ENCODE measurements around the gene ANKRD33.

ANKRD33 gene

DNA sequence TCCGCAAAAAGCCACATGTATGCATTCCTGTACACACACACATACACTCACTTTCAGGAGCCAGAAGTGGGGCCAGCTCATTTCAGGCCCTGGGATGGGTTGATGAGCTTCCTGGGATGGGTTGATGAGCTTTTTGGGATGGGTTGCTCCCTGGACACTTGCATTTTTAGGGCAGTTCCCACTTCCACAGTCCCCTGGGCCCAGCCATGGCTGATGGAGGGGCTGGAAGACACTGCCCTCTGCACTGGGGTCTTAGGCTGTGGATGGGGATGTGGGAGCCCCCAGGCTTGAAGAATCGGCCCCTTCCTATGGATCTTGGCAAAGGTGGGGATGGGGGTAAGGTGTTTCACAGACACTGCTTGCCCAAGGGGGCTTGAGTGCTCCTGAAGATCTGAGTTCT is 32.1 kb downstream of the ANKRD33 start:
- Histone ChIP-seq H3K36me3 (ENCODE audit: control insufficient read depth, insufficient read depth, low read length) (no peaks in the 10 kb centered on the region), H3K9me3 (ENCODE audit: control insufficient read depth, low read length) (no peaks in the 10 kb centered on the region), H3K27ac (ENCODE audit: insufficient read depth, low read depth, low read length, poor library complexity, severe bottlenecking) (no peak overlapping the region), H3K4me3 (ENCODE audit: insufficient read depth, low read depth, low read length) (no peak overlapping the region), H3K4me1 (ENCODE audit: control insufficient read depth, insufficient read depth, low read length) (peaks cover 12% of the 10 kb centered on the region), H3K27me3 (ENCODE audit: control insufficient read depth, insufficient read depth, low read length, poor library complexity, severe bottlenecking) (peaks cover 9% of the 10 kb centered on the region)
- WGBS, 2 experiments = 89 to 97% methylated on average over 2 of the region's 2 CpGs

DNA sequence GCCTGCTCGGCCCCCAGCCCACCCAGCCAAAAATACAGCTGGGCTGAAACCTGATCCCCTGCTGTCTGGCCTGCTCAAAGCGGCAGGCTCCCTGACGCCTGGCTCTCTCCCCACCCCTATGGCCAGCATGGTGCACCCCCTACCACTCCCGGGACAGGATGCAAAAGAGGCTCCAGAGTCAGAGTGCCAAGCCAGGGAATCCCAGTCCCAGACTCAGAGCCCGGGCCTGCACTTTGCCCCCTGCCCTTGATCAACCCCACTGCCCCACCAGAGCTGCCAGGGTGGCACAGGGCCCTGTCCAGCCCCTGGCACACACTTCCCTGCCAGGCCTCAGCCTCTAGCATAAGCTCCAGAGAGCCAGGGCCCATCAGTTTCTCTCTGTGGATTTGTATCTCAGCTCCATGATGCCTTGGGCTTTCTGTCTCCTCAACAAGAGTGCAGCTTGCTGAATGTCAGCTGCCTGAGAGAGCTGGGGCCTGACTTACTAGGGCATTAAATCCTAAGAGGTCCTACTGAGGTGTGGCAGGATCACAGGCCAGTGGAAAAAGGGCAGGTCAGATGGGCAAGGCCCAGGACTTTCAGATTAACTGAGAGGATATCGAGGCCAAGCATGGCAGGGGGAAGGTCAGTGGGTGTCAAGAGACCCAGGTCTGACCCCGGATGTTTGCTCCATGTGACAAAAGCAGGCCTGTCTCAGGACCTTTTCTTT is 33.3 kb downstream of the ANKRD33 start:
- Histone ChIP-seq H3K4me1 (ENCODE audit: control insufficient read depth, insufficient read depth, low read length) (peaks cover 12% of the 10 kb centered on the region), H3K27me3 (ENCODE audit: control insufficient read depth, insufficient read depth, low read length, poor library complexity, severe bottlenecking) (peaks cover 9% of the 10 kb centered on the region), H3K27ac (ENCODE audit: insufficient read depth, low read depth, low read length, poor library complexity, severe bottlenecking) (no peak overlapping the region), H3K36me3 (ENCODE audit: control insufficient read depth, insufficient read depth, low read length) (no peaks in the 10 kb centered on the region), H3K4me3 (ENCODE audit: insufficient read depth, low read depth, low read length) (no peak overlapping the region), H3K9me3 (ENCODE audit: control insufficient read depth, low read length) (no peaks in the 10 kb centered on the region)
- WGBS, 2 experiments = 34% methylated on average over 7 of the region's 7 CpGs

DNA sequence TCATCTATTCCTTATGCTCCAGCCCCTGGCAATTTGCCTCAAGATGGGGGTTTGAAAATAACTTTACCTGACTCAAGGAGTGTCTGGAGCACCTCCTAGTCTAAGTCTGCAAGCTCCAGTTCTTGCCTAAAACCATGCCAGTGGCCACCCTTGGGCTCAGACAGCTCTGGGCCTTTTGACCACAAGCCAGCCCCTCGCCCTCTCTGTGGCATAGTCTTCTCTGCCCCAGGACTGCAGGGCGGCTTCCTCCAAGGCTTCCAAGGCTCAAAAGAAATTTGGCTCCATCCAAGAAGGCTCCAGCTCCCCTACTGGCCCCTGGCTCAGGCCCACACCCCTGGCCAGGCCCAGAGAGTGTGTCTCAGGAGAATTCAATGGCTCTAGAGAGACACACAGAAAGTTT is 34.2 kb downstream of the ANKRD33 start:
- Histone ChIP-seq H3K9me3 (ENCODE audit: control insufficient read depth, low read length) (no peaks in the 10 kb centered on the region), H3K27me3 (ENCODE audit: control insufficient read depth, insufficient read depth, low read length, poor library complexity, severe bottlenecking) (peaks cover 9% of the 10 kb centered on the region), H3K4me1 (ENCODE audit: control insufficient read depth, insufficient read depth, low read length) (peaks cover 12% of the 10 kb centered on the region), H3K4me3 (ENCODE audit: insufficient read depth, low read depth, low read length) (no peak overlapping the region), H3K27ac (ENCODE audit: insufficient read depth, low read depth, low read length, poor library complexity, severe bottlenecking) (no peak overlapping the region), H3K36me3 (ENCODE audit: control insufficient read depth, insufficient read depth, low read length) (no peaks in the 10 kb centered on the region)
- WGBS, 2 experiments = 93 to 100% methylated on average over 2 of the region's 2 CpGs

DNA sequence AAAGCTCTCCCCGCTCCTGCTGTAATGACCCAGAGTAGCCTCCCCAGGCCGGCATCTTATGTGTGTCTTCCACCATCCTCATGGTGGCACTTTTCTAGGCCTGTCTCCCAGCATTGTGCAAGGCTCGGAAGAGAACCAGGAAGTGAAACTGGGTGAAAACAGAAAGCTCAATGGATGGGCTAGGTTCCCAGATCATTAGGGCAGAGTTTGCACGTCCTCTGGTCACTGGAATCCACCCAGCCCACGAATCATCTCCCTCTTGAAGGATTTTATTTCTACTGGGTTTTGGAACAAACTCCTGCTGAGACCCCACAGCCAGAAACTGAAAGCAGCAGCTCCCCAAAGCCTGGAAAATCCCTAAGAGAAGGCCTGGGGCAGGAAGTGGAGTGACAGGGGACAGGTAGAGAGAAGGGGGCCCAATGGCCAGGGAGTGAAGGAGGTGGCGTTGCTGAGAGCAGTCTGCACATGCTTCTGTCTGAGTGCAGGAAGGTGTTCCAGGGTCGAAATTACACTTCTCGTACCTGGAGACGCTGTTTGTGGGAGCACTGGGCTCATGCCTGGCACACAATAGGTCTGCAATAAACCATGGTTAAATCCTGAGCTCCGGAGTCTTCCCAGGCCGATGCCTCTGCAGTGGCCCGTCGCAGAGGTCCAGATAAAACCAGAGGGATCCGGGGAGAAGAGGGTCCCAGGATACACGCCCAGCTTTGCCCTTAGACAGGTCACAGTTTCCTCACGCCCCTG is 35.0 kb downstream of the ANKRD33 start:
- 67 to 69% methylated on average over 16 of the region's 16 CpGs for WGBS, 2 experiments
- H3K4me1 ChIP-seq (ENCODE audit: control insufficient read depth, insufficient read depth, low read length) = peaks cover 12% of the 10 kb centered on the region
- H3K36me3 ChIP-seq (ENCODE audit: control insufficient read depth, insufficient read depth, low read length) = no peaks in the 10 kb centered on the region
- H3K27me3 ChIP-seq (ENCODE audit: control insufficient read depth, insufficient read depth, low read length, poor library complexity, severe bottlenecking) = peaks cover 9% of the 10 kb centered on the region
- no peaks in the 10 kb centered on the region for H3K9me3 ChIP-seq (ENCODE audit: control insufficient read depth, low read length)
- H3K27ac ChIP-seq (ENCODE audit: insufficient read depth, low read depth, low read length, poor library complexity, severe bottlenecking) = no peak overlapping the region
- no peak overlapping the region for H3K4me3 ChIP-seq (ENCODE audit: insufficient read depth, low read depth, low read length)

DNA sequence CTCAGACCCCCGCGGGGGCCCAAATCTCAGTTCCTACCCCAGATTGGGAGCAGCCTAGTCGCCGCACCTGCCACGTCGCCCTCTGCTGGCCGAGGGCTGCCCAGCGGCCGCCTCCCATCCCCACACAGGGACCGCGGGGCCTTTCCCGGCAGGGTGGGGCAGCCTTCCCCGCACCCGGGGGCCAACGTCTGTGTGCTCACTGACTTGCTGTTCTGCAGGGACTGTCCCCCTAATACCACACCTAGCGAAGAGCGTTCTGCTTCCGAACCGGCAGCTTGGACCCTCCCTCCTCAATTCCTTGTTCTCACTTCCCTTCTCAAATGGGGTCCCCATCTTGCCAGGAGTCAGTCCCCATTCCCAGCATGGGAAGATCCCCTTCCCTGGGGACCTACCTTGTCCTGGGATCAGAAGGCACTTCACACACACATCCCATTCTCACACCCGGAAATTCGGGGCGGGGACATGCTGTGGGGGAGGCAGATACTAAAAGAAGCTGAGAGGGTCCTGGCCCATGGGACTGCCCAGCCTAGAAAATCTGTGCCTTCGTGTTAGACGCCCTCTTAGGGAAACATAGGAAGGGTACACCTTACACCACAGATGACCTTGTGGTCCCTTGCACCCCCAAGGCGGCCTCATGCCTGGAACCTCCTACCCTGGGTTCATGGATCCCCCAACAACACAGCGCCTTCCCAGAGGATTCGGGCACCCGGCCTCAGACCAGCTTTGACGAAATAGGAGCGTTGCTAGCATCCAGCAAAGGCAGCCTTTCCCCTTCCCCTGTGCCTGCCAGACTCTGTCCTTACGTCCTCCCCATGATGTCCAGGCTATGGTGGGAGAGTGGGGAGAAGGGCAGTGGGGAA is 35.8 kb downstream of the ANKRD33 start:
- H3K9me3 ChIP-seq (ENCODE audit: control insufficient read depth, low read length) = no peaks in the 10 kb centered on the region
- H3K4me1 ChIP-seq (ENCODE audit: control insufficient read depth, insufficient read depth, low read length) = peaks cover 12% of the 10 kb centered on the region
- H3K27ac ChIP-seq (ENCODE audit: insufficient read depth, low read depth, low read length, poor library complexity, severe bottlenecking) = no peak overlapping the region
- 41 to 42% methylated on average over 31 of the region's 31 CpGs for WGBS, 2 experiments
- H3K4me3 ChIP-seq (ENCODE audit: insufficient read depth, low read depth, low read length) = no peak overlapping the region
- H3K27me3 ChIP-seq (ENCODE audit: control insufficient read depth, insufficient read depth, low read length, poor library complexity, severe bottlenecking) = peaks cover 9% of the 10 kb centered on the region
- no peaks in the 10 kb centered on the region for H3K36me3 ChIP-seq (ENCODE audit: control insufficient read depth, insufficient read depth, low read length)

DNA sequence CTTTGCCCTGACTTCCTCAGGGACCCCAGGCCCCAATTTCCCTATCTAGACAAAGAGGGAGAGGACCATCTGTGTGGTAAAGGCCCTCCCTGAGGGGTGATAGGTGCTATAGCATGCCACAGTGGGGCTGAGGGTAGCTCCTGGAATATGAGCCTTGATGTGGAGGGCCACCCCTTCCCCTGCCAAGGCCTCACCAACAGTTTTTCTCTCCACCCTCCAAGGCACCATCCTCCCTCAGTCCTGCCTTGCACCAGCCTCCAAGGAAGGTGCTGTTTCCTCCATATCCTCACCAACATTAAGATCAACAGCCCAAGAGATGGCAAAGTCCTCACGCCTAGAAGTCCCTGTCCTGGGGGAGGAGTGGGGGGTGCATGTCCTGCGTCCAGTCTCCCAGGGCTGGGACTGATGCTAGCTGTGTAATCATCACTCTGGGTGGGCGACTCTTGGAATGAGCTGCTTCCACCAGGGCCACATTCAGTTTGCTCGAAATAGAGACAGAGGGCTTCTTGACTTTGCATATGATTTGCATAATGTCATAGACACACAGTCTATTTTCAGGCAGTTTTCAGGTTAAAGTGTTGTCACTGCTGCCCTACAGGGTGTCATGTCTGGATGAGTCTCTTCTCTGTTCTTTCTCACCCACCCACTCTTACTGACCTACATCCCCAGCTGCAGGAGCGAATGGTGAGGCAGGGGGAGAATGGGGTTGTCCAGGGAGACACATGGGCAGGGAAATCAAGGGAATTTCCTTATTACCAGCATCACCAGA is 36.8 kb downstream of the ANKRD33 start:
- Histone ChIP-seq H3K4me3 (ENCODE audit: insufficient read depth, low read depth, low read length) (no peak overlapping the region), H3K9me3 (ENCODE audit: control insufficient read depth, low read length) (no peaks in the 10 kb centered on the region), H3K4me1 (ENCODE audit: control insufficient read depth, insufficient read depth, low read length) (peaks cover 12% of the 10 kb centered on the region), H3K27me3 (ENCODE audit: control insufficient read depth, insufficient read depth, low read length, poor library complexity, severe bottlenecking) (peaks cover 9% of the 10 kb centered on the region), H3K27ac (ENCODE audit: insufficient read depth, low read depth, low read length, poor library complexity, severe bottlenecking) (no peak overlapping the region), H3K36me3 (ENCODE audit: control insufficient read depth, insufficient read depth, low read length) (no peaks in the 10 kb centered on the region)
- 89 to 94% methylated on average over 4 to 5 of the region's 5 CpGs for WGBS, 2 experiments

DNA sequence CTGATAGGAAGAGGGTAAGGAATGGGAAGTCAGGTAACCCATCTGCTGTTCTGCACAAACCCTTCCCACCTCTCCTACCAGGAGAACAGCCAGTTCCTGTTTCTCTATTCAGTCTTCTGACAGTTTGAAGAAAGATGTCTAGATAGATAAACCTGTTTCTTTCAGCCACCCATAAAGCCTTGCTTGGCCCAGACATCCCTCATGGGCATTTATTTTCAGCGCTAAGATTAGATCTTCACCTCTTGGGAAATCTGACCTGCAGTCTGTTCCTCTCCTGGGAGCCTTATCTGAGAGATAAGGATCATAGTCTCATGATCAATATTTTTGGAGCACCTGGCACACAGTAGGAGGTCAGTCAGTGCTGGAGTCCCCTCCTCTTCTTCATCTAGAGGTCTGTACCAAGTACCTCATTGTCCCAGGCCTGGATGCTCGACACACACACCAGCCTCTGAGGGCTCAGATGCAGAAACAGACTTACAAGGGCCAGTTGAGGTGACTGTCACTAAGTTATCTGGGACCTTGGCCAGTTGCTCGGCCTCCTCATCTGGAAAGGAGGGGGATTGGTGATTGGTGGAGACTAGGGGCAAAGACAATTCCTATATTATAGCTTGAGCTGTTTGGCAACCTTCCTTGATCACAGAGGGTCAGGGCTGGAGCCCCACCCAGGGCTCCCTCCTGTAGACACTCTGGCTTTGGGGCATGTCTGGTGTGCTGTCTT is 37.6 kb downstream of the ANKRD33 start:
- H3K27ac ChIP-seq (ENCODE audit: insufficient read depth, low read depth, low read length, poor library complexity, severe bottlenecking) = no peak overlapping the region
- peaks cover 9% of the 10 kb centered on the region for H3K27me3 ChIP-seq (ENCODE audit: control insufficient read depth, insufficient read depth, low read length, poor library complexity, severe bottlenecking)
- no peaks in the 10 kb centered on the region for H3K9me3 ChIP-seq (ENCODE audit: control insufficient read depth, low read length)
- peaks cover 12% of the 10 kb centered on the region for H3K4me1 ChIP-seq (ENCODE audit: control insufficient read depth, insufficient read depth, low read length)
- no peak overlapping the region for H3K4me3 ChIP-seq (ENCODE audit: insufficient read depth, low read depth, low read length)
- WGBS, 2 experiments = 90 to 94% methylated on average over 3 of the region's 3 CpGs
- no peaks in the 10 kb centered on the region for H3K36me3 ChIP-seq (ENCODE audit: control insufficient read depth, insufficient read depth, low read length)

DNA sequence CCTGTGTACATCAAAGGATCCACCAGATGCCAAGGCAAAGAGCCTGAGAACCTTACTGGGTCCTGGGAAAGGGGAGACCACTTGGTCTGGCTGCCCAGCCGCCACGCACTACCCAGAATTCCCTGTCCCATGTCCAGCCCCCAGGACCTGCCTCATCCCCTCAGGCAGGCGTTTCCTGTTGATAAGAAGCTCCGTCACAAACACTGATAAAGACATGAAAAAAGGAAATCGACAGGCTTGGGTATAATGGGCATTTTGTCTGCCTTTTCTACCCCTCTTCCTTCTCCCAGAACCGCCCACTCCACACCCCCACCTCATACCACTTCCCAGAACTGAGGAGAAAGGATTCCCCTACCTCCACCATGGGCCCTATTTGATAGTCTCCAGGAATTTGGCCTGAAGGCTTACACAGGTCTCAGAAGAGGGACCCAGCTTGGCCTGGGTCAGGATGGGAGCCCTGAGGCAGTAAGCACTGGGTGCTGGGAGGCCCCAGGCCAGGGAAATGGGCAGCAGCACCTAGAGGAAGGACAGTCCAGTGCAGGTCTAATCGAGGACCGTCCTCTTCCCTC is 38.2 kb downstream of the ANKRD33 start:
- Histone ChIP-seq H3K4me1 (ENCODE audit: control insufficient read depth, insufficient read depth, low read length) (peaks cover 8% of the 10 kb centered on the region), H3K9me3 (ENCODE audit: control insufficient read depth, low read length) (no peaks in the 10 kb centered on the region), H3K27ac (ENCODE audit: insufficient read depth, low read depth, low read length, poor library complexity, severe bottlenecking) (no peak overlapping the region), H3K27me3 (ENCODE audit: control insufficient read depth, insufficient read depth, low read length, poor library complexity, severe bottlenecking) (peaks cover 9% of the 10 kb centered on the region), H3K36me3 (ENCODE audit: control insufficient read depth, insufficient read depth, low read length) (no peaks in the 10 kb centered on the region), H3K4me3 (ENCODE audit: insufficient read depth, low read depth, low read length) (no peak overlapping the region)
- WGBS, 2 experiments = 91 to 94% methylated on average over 6 to 8 of the region's 8 CpGs

DNA sequence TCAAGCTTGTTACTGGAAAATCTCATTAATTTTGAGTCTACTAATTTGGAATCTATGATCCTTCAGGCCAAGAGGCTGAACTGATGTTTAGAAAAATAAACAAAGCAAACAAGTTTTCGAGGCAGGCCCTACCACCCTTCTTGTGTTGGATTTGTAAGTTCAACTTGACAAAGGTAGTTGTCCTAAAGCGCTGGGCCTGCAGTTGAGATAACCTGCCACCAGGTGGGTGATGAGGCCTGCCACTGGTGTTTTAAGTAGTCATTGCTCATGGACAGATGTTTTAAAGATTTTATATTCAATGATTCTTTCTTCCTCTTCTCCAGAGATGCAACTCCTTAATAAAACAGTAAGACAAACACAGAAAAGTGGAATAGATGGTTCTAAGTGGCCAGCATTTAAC is 38.8 kb downstream of the ANKRD33 start:
- Histone ChIP-seq H3K27ac (ENCODE audit: insufficient read depth, low read depth, low read length, poor library complexity, severe bottlenecking) (no peak overlapping the region), H3K36me3 (ENCODE audit: control insufficient read depth, insufficient read depth, low read length) (no peaks in the 10 kb centered on the region), H3K4me3 (ENCODE audit: insufficient read depth, low read depth, low read length) (no peak overlapping the region), H3K27me3 (ENCODE audit: control insufficient read depth, insufficient read depth, low read length, poor library complexity, severe bottlenecking) (peaks cover 9% of the 10 kb centered on the region), H3K9me3 (ENCODE audit: control insufficient read depth, low read length) (no peaks in the 10 kb centered on the region), H3K4me1 (ENCODE audit: control insufficient read depth, insufficient read depth, low read length) (peaks cover 3% of the 10 kb centered on the region)
- 84 to 90% methylated on average over 2 of the region's 2 CpGs for WGBS, 2 experiments

Data from ectodermal cell (in vitro differentiated cells).